HepG2 (cell line): ENCODE measurements around the gene CCN2. TPM values are rescaled to one million over a fixed set of nuclear protein-coding genes. Genes with fewer than 3 reads are reported as not detected.
A peak's percentile ranks its signal among the peaks of the same experiment; 100 is the strongest.

Experiments
- ARID3A ChIP-seq: IDR thresholded peaks from 2 replicates; pipeline ENCODE4 v1.6.1; 2012; ENCODE audit warnings: low read depth, low read length, improper control_type of control experiment
- CBX1 ChIP-seq: IDR thresholded peaks from one replicate; pipeline ENCODE4 v1.6.1; 2016; ENCODE audit warnings: antibody characterized with exemption, low read depth
- ELK4 ChIP-seq: sonication (generic); formaldehyde crosslinking; IDR thresholded peaks from 2 replicates; pipeline ENCODE4 v1.9.0; 2021; ENCODE audit warnings: missing genetic modification reagents, borderline replicate concordance
- ETS1 ChIP-seq: sonication (generic); formaldehyde crosslinking; IDR thresholded peaks from 2 replicates; pipeline ENCODE4 v1.4.0; 2020; ENCODE audit warnings: missing genetic modification reagents
- JUNB ChIP-seq: sonication (generic); formaldehyde crosslinking; IDR thresholded peaks from 2 replicates; pipeline ENCODE4 v1.8.0; 2022; ENCODE audit warnings: missing genetic modification reagents, mild to moderate bottlenecking, borderline replicate concordance
- MIER2 ChIP-seq: IDR thresholded peaks from 2 replicates; pipeline ENCODE4 v1.6.1; 2016; ENCODE audit warnings: missing biosample characterization, missing genetic modification reagents
- PREB ChIP-seq: sonication (generic); formaldehyde crosslinking; IDR thresholded peaks from 2 replicates; pipeline ENCODE4 v1.4.0; 2020; ENCODE audit warnings: missing genetic modification reagents
- RXRB ChIP-seq: IDR thresholded peaks from 2 replicates; pipeline ENCODE4 v1.6.1; 2016; ENCODE audit warnings: borderline replicate concordance, missing genetic modification reagents, missing compliant biosample characterization
- SIX1 ChIP-seq: sonication (generic); formaldehyde crosslinking; IDR thresholded peaks from 2 replicates; pipeline ENCODE4 v1.4.0; 2020; ENCODE audit warnings: missing genetic modification reagents, borderline replicate concordance
- TIGD3 ChIP-seq: sonication (generic); formaldehyde crosslinking; IDR thresholded peaks from 2 replicates; pipeline ENCODE4 v1.5.1; 2020; ENCODE audit warnings: mild to moderate bottlenecking, missing genetic modification reagents, borderline replicate concordance
- ZBTB38 ChIP-seq: sonication (generic); formaldehyde crosslinking; IDR thresholded peaks from 2 replicates; pipeline ENCODE4 v1.5.1; 2020; ENCODE audit warnings: mild to moderate bottlenecking, missing genetic modification reagents
- ZKSCAN8 ChIP-seq: IDR thresholded peaks from 2 replicates; pipeline ENCODE4 v1.6.1; 2016; ENCODE audit warnings: borderline replicate concordance, missing genetic modification reagents, missing compliant biosample characterization
- ZNF205 ChIP-seq: IDR thresholded peaks from 2 replicates; pipeline ENCODE4 v1.6.1; 2018; ENCODE audit warnings: missing biosample characterization, missing genetic modification reagents
- ZNF558 ChIP-seq: sonication (generic); formaldehyde crosslinking; IDR thresholded peaks from 2 replicates; pipeline ENCODE4 v1.9.0; 2022; ENCODE audit warnings: mild to moderate bottlenecking, missing genetic modification reagents, borderline replicate concordance
- ZNF609 ChIP-seq: sonication (generic); formaldehyde crosslinking; IDR thresholded peaks from 2 replicates; pipeline ENCODE4 v1.4.0; 2020; ENCODE audit warnings: mild to moderate bottlenecking, missing genetic modification reagents, borderline replicate concordance
- ZNF775 ChIP-seq: sonication (generic); formaldehyde crosslinking; IDR thresholded peaks from 2 replicates; pipeline ENCODE4 v1.4.0; 2020; ENCODE audit warnings: missing genetic modification reagents, mild to moderate bottlenecking, moderate library complexity, borderline replicate concordance
- polyA plus RNA-seq, 8 experiments: library from polyadenylated mRNA; depleted of rRNA in 3 of 8; stranded (reverse) in 7 of 8; unstranded in 1 of 8; fragments of >200 nt; fragmentation: Illumina TruSeq in 4 of 8; extraction: Trizol in 4 of 8; gene quantifications; 2 replicates each; pipeline versions ENCODE4 v1.2.1 to v1.2.3, GENCODE V29; 2011 to 2016; ENCODE audit warnings: low read depth in 4 of 8, missing spikeins in 1 of 8, mixed read lengths in 1 of 8; ENCODE audit not compliant: insufficient read depth in 1 of 8
- total RNA-seq, 5 experiments: library from RNA; depleted of rRNA; stranded (reverse); fragments of >200 nt; fragmentation: Illumina TruSeq; extraction: Trizol; gene quantifications; 2 replicates each; pipeline ENCODE4 v1.2.3, GENCODE V29; 2016; ENCODE audit warnings: low read depth in 1 of 5

The CCN2 gene
- total and polyA plus RNA-seq, 2 of the 13 experiments (the other 11 are each of a cell fraction or from before 2014, with no cell fraction given), result 34.7 to 316 TPM

- TF ChIP-seq ARID3A (peak; percentile 94), JUNB (CRISPR knock-in tag) (no peak), MIER2 (CRISPR knock-in tag) (peak; percentile 89), ELK4 (no peak), ZNF609 (CRISPR knock-in tag) (peak; percentile 95), CBX1 (peak; percentile 78), ETS1 (CRISPR knock-in tag) (no peak), ZKSCAN8 (CRISPR knock-in tag) (peak; percentile 98), SIX1 (CRISPR knock-in tag) (peak; percentile 89; the same call in 1 of the 2 replicates), ZNF558 (CRISPR knock-in tag) (no peak; the same call in 1 of the 2 replicates), ZBTB38 (CRISPR knock-in tag) (peak; percentile 96), TIGD3 (CRISPR knock-in tag) (no peak), PREB (no peak), ZNF205 (CRISPR knock-in tag) (peak; percentile 93), ZNF775 (CRISPR knock-in tag) (no peak), RXRB (CRISPR knock-in tag) (peak; percentile 95)
Measured at GRCh38 chr6:131958542-131959470, 7.6 kb upstream of the CCN2 start (continued).
